Effector memory CD4-positive, alpha-beta T cell (primary cell): ENCODE results near the gene SCYL3.

Experiments
- DNase-seq, 3 donors: peaks; one replicate each; pipeline ENCODE4 v3.0.0-alpha.2; 2020
- H3K27ac ChIP-seq: 2 replicates; pipeline ENCODE4 v1.7.0; 2013; ENCODE audit warnings: mild to moderate bottlenecking, low read length, moderate library complexity; ENCODE audit not compliant: insufficient read depth, poor library complexity, severe bottlenecking
- H3K27me3 ChIP-seq: replicated peaks from 2 replicates; pipeline ENCODE4 v1.7.0; 2013; ENCODE audit warnings: mild to moderate bottlenecking, low read length; ENCODE audit not compliant: insufficient read depth, control insufficient read depth, poor library complexity, severe bottlenecking
- H3K36me3 ChIP-seq: 2 replicates; pipeline ENCODE4 v1.7.0; 2013; ENCODE audit warnings: mild to moderate bottlenecking, low read length, moderate library complexity; ENCODE audit not compliant: control insufficient read depth, insufficient read depth
- H3K4me1 ChIP-seq: 2 replicates; pipeline ENCODE4 v1.7.0; 2013; ENCODE audit warnings: low read length, mild to moderate bottlenecking; ENCODE audit not compliant: control insufficient read depth, insufficient read depth, poor library complexity, severe bottlenecking
- H3K4me3 ChIP-seq: 2 replicates; pipeline ENCODE4 v1.7.0; 2013; ENCODE audit warnings: low read length, low read depth, mild to moderate bottlenecking; ENCODE audit not compliant: insufficient read depth, poor library complexity, severe bottlenecking
- H3K9me3 ChIP-seq: 2 replicates; pipeline ENCODE4 v1.7.0; 2013; ENCODE audit warnings: mild to moderate bottlenecking, low read length, moderate library complexity; ENCODE audit not compliant: control insufficient read depth

SCYL3 gene

GRCh38 chr1:169900571-169900970, 6.9 kb upstream of the SCYL3 start:
- Histone ChIP-seq H3K27me3 (no peaks in the 10 kb centered on the region), H3K27ac (no peak overlapping the region), H3K4me3 (no peak overlapping the region), H3K9me3 (no peaks in the 10 kb centered on the region), H3K4me1 (no peaks in the 10 kb centered on the region), H3K36me3 (no peaks in the 10 kb centered on the region)
- DNase-seq = no peak

GRCh38 chr1:169899519-169900217, 6.0 kb upstream of the SCYL3 start:
- no peak for DNase-seq
- no peak overlapping the region for H3K27ac ChIP-seq
- H3K9me3 ChIP-seq = no peaks in the 10 kb centered on the region
- no peaks in the 10 kb centered on the region for H3K4me1 ChIP-seq
- no peaks in the 10 kb centered on the region for H3K27me3 ChIP-seq
- no peak overlapping the region for H3K4me3 ChIP-seq
- H3K36me3 ChIP-seq = no peaks in the 10 kb centered on the region

GRCh38 chr1:169896013-169896412, 2.3 kb upstream of the SCYL3 start:
- H3K27ac ChIP-seq = no peak overlapping the region
- no peak for DNase-seq
- H3K27me3 ChIP-seq = no peaks in the 10 kb centered on the region
- H3K4me1 ChIP-seq = peaks cover 18% of the 10 kb centered on the region
- no peak overlapping the region for H3K4me3 ChIP-seq
- no peaks in the 10 kb centered on the region for H3K9me3 ChIP-seq
- no peaks in the 10 kb centered on the region for H3K36me3 ChIP-seq

GRCh38 chr1:169894424-169895145, 889 bp upstream of the SCYL3 start:
- peak overlapping the region; percentile 94 for H3K4me3 ChIP-seq
- no peaks in the 10 kb centered on the region for H3K36me3 ChIP-seq
- no peaks in the 10 kb centered on the region for H3K9me3 ChIP-seq
- H3K4me1 ChIP-seq = peaks cover 21% of the 10 kb centered on the region
- DNase-seq = no peak
- peak overlapping the region; percentile 96 for H3K27ac ChIP-seq
- no peaks in the 10 kb centered on the region for H3K27me3 ChIP-seq

GRCh38 chr1:169892927-169893644, 610 bp downstream of the SCYL3 start:
- Histone ChIP-seq H3K27me3 (no peaks in the 10 kb centered on the region), H3K9me3 (no peaks in the 10 kb centered on the region), H3K4me3 (peak overlapping the region; percentile 94), H3K4me1 (peaks cover 21% of the 10 kb centered on the region), H3K36me3 (peaks cover 5% of the 10 kb centered on the region), H3K27ac (peak overlapping the region; percentile 96)
- no peak for DNase-seq

GRCh38 chr1:169892176-169892926, 1.3 kb downstream of the SCYL3 start:
- no peak for DNase-seq
- Histone ChIP-seq H3K4me3 (peak overlapping the region; percentile 94), H3K4me1 (peaks cover 21% of the 10 kb centered on the region), H3K27ac (peak overlapping the region; percentile 96), H3K9me3 (no peaks in the 10 kb centered on the region), H3K27me3 (no peaks in the 10 kb centered on the region), H3K36me3 (peaks cover 10% of the 10 kb centered on the region)

- peaks cover 21% of the 10 kb centered on the region for H3K4me1 ChIP-seq
- no peaks in the 10 kb centered on the region for H3K27me3 ChIP-seq
- no peaks in the 10 kb centered on the region for H3K9me3 ChIP-seq
- DNase-seq = no peak
- peak overlapping the region; percentile 74 for H3K27ac ChIP-seq
- H3K4me3 ChIP-seq = peak overlapping the region; percentile 94
- H3K36me3 ChIP-seq = peaks cover 19% of the 10 kb centered on the region
Observed at GRCh38 chr1:169891539-169891885, 2.2 kb downstream of the SCYL3 start.

GRCh38 chr1:169890761-169891538, 2.7 kb downstream of the SCYL3 start:
- Histone ChIP-seq H3K27me3 (no peaks in the 10 kb centered on the region), H3K4me3 (no peak overlapping the region), H3K27ac (peak overlapping the region; percentile 74), H3K36me3 (peaks cover 23% of the 10 kb centered on the region), H3K4me1 (peaks cover 21% of the 10 kb centered on the region), H3K9me3 (no peaks in the 10 kb centered on the region)
- peak in 1 of 3 donors; percentile 36 for DNase-seq

- no peak overlapping the region for H3K27ac ChIP-seq
- H3K4me3 ChIP-seq = no peak overlapping the region
- H3K27me3 ChIP-seq = no peaks in the 10 kb centered on the region
- peaks cover 21% of the 10 kb centered on the region for H3K4me1 ChIP-seq
- H3K9me3 ChIP-seq = no peaks in the 10 kb centered on the region
- DNase-seq = no peak
- H3K36me3 ChIP-seq = peaks cover 30% of the 10 kb centered on the region
Observed at GRCh38 chr1:169889871-169890270, 3.8 kb downstream of the SCYL3 start.
